ENCODE data around the gene SCGN.

SCGN gene

DNA sequence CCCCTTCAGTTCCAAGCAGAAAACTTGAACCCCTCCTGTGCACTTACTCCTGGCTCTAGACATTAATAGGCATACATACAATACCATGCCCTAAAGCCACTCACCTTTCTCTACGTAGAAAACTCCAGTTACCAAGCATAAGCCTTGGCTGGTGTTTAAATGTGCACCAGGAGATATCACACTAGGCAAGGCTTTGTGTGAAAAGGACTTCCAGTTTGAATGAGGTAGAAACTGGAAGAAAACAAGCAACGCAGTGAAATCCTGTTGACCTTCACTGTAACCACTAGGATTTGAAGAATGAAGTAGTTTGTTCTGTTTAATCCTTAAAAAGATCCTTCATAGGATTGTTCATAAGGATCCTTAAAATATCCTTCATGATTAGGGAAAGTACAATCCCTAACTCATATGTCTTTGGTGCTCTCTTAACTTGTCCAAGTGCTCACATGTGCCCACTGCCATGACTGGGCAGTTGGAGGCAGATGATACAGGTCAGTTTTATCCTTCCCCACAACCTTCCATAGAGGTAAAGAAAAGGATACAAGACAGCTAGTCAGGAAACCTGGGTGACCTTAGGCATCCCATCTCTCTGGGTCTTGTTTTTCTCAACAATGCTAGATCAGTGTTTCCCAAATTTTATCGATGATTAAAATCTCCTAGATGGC lies 9.2 kb upstream of the SCGN start:
- DNase-seq (ENCODE audit: low read depth), result no peak
- no peak overlapping the region for H3K4me3 ChIP-seq (ENCODE audit: low read depth, low read length)
- no peak for TF ChIP-seq CTCF (IDR thresholded peaks at IDR 0.05; ENCODE audit: insufficient read depth, low read depth, low read length, missing control alignments)

DNA sequence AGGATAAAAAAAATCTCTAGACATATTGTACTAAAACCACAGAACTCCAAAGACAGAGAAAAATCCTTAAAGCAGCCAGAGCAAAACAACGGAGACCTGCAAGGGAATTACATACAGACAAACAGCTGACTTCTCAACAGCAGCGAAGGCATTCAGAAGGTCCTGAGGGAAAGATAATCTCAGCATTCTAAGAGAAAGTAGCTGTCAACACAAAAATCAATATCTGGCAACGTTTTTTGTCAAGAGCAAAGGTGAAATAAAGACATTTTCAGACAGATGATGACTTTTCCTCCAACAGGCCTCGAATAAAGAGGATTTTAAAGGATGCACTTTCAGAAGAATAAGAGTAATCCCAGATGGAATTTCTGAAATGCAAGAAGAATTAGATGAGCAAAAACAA lies 6.1 kb upstream of the SCGN start:
- DNase-seq (ENCODE audit: low read depth), result no peak
- no peak overlapping the region for H3K4me3 ChIP-seq (ENCODE audit: low read depth, low read length)
- no peak for TF ChIP-seq CTCF (IDR thresholded peaks at IDR 0.05; ENCODE audit: insufficient read depth, low read depth, low read length, missing control alignments)

DNA sequence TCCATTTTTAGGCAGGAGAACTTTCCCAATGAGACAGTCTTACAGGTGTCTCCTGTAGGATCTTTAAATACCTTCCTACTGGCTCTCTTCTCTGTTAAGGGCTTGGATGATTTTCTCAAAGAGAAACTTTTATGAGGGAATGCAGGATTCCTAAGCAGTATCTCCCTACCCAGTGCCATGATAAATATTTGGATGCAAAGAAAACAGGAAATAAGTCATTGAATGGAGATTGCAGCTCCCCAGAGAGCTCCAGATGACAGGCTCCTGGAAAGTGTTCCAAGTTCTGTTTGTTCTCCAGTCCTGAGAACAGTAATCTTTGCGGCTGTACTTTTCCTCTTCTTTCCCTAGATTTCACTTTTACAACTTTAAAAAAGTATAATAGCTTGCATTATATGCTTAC lies 2.4 kb upstream of the SCGN start:
- H3K4me3 ChIP-seq (ENCODE audit: low read depth, low read length), result no peak overlapping the region
- TF ChIP-seq CTCF (IDR thresholded peaks at IDR 0.05; ENCODE audit: insufficient read depth, low read depth, low read length, missing control alignments), result no peak

GRCh38 chr6:25655723-25656122 lies 3.7 kb downstream of the SCGN start:
- no peak overlapping the region for H3K4me3 ChIP-seq (ENCODE audit: low read depth, low read length)
- DNase-seq (ENCODE audit: low read depth), result no peak
- no peak for TF ChIP-seq CTCF (IDR thresholded peaks at IDR 0.05; ENCODE audit: insufficient read depth, low read depth, low read length, missing control alignments)

More for the DNA sequence above, 2.4 kb upstream of the SCGN start:
- no peak for DNase-seq (ENCODE audit: low read depth)

GRCh38 chr6:25659633-25660368 lies 7.8 kb downstream of the SCGN start:
- no peak for TF ChIP-seq CTCF (IDR thresholded peaks at IDR 0.05; ENCODE audit: insufficient read depth, low read depth, low read length, missing control alignments)
- no peak overlapping the region for H3K4me3 ChIP-seq (ENCODE audit: low read depth, low read length)
- DNase-seq (ENCODE audit: low read depth), result no peak

DNA sequence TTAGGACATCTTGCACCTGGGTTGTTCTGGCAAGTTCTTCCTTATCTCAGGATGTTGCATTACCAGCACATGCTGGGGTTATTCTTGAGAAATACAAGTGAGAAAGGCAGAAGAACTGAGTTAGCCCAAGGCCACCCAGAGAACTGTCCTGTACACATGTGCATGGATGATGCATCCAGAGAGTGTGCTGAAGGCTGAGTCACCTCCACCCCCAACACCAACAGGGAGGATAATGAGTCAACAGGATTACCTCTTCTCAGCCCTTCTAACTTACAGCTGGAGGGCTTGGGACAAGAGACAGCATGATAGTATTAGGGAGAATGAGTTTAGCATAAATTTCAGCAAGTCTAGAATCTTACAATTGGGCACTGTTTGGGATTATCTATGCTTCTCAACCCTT lies 8.5 kb downstream of the SCGN start:
- no peak overlapping the region for H3K4me3 ChIP-seq (ENCODE audit: low read depth, low read length)
- DNase-seq (ENCODE audit: low read depth), result no peak
- TF ChIP-seq CTCF (IDR thresholded peaks at IDR 0.05; ENCODE audit: insufficient read depth, low read depth, low read length, missing control alignments), result no peak

Measured in GM12865 (cell line).